NCI-H1436 treated with DMSO at 0.1 percent for 48 hours (cell line): ENCODE measurements around the gene SRGAP3.

Experiments used
- DNase-seq: peaks from one replicate; lab custom pipeline; 2025; lab: John Stamatoyannopoulos, UW

The SRGAP3 gene

GRCh38 chr3:9201266-9201665 is 48.2 kb downstream of the SRGAP3 start:
- no peak for DNase-seq

GRCh38 chr3:9199775-9200174 is 49.7 kb downstream of the SRGAP3 start:
- DNase-seq: no peak

GRCh38 chr3:9198899-9199335 is 50.5 kb downstream of the SRGAP3 start:
- DNase-seq: no peak

DNA sequence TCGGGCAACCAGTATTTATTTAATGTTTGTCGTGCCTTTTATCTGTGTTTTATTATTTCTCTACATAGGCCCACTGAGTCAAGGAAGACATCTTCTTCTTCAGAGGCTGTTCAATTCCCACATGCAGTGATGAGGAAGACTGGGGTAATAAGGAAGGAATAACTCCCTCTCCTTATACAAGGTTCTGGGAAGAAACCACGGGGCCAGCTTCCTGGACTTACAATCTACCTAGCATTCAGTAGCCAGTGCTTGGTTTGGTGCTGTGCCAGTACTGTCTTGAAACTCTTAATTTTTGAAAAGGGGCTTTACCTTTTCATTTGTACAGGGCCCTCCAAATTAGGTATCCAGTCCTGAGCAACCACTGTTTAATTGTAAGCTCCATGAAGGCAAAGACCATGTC is 51.2 kb downstream of the SRGAP3 start:
- no peak for DNase-seq

DNA sequence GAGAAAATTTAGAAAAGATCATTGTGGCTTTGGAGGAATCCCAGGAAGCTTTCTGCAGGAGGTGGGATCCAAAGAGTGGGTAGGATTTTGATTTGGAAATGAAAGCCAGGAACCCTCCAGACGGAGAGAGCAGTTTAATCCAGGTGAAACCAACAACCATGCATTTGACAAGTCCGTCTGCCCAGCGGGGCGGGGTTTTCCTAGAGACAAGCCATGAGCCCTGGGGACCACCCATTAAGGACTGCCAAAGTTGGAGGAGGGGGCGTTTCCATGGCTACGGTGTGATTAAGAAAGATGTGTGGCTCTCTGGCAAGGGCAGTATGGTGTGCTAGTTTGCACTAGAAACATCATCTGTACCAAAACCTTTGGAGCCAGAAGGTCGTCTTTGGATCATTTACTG is 53.4 kb downstream of the SRGAP3 start:
- DNase-seq: no peak

DNA sequence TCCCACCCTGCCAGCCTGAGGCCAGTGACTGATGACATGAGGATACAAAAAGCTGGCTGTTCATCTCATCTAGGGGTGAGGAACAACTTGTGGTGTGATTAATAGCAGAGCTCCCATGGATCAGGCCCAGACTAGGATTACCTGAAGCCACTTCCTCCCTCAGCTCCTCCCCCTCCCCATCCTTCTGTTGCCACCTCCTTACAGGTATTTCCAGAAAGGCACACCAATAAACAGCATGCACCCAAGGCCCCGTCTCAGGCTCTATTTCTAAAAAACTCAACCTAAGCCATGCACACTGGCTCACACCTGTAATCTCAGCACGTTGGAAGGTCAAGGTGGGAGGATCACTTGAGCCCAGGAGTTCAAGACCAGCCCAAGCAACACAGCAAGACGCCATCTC is 54.1 kb downstream of the SRGAP3 start:
- no peak for DNase-seq

GRCh38 chr3:9194509-9195184 is 54.8 kb downstream of the SRGAP3 start:
- DNase-seq: peak; percentile 25

DNA sequence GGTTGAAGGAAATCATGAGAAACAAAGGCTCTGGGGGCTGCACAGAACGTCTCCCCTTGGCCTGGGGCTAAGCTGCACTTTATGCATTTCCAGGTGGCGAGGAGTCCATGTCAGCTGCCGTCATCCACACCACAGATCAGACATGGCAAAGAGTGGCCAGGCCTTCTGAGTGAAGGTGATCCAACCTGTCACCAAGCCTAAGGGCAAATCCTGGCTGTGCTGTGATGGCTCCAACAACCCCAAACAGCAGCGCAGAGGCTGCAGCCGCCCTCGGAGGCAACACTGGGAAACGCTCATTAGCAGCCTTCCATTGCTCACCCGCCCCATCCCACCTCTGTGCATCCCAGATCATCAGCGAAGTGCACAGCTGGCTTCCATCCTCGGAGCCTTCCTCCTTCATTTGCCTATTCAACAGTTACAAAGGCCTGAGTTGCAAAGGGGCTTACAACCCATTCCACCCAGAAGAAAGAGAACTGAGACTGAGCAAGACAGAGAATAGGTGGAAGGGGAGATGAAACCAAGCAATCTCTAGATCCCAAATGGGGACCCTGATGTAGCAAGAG is 55.7 kb downstream of the SRGAP3 start:
- no peak for DNase-seq

GRCh38 chr3:9193211-9193610 is 56.2 kb downstream of the SRGAP3 start:
- DNase-seq: no peak

GRCh38 chr3:9192248-9193025 is 57.0 kb downstream of the SRGAP3 start:
- DNase-seq: no peak

- no peak for DNase-seq
Measured at GRCh38 chr3:9190276-9190675, 59.2 kb downstream of the SRGAP3 start.

- DNase-seq: no peak
Measured at GRCh38 chr3:9188583-9188982, 60.9 kb downstream of the SRGAP3 start.

DNA sequence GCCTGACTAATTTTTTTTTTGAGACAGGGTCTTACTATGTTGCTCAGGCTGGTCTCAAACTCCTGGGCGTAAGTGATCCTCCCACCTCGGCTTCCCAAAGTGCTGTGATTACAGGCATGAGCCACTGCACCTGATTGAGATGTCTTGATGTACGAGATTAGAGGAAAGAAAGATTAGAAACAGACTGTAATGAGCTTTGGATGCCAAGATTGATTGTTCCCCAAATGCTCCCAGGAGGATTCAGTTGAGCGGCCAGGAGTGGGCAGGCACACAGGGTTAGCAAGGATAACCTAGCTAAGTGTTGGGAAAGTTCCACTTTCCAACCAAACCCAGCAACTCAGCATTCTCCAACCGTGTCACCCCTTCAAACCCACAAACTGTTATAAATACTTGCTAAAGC is 63.7 kb downstream of the SRGAP3 start:
- DNase-seq: no peak

- no peak for DNase-seq
Measured at GRCh38 chr3:9185046-9185445, 64.4 kb downstream of the SRGAP3 start.

GRCh38 chr3:9184461-9184835 is 65.0 kb downstream of the SRGAP3 start:
- no peak for DNase-seq

DNA sequence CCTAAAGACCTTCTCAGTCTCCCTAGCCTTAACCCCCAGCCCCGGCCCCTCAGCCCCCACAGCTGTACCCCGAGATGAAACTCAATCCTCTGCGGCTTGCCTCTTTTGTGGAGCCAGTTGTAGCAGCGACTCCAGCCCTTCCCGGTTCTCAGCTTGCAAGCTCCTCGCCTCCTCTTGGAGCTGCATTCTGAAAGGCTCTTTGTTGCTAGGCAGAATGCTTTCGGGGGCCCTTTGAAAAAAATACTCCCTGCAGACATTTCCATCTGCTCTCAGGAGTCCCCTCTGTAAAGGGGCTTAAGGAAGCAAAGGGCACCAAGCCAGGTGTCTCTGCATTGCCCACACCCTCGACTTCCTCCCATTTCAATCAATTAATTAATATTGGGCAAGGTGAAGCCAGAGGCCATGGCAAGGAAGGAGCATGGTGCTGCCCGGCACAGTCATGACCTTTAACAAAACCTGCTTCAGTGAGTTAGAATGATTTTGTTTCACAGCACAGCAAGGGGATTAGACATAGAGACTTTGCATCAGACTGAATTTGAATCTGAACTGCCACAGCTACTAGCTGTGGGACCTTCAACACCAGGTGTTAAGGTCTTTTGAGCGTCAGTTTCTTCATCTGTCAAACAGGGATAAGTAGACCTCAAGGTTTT is 65.5 kb downstream of the SRGAP3 start:
- DNase-seq: no peak

GRCh38 chr3:9183011-9183410 is 66.4 kb downstream of the SRGAP3 start:
- DNase-seq: no peak

- DNase-seq: no peak
Measured at GRCh38 chr3:9180764-9181117, 68.7 kb downstream of the SRGAP3 start.

GRCh38 chr3:9179826-9180763 is 69.4 kb downstream of the SRGAP3 start:
- no peak for DNase-seq

GRCh38 chr3:9178697-9179096 is 70.7 kb downstream of the SRGAP3 start:
- DNase-seq: no peak

GRCh38 chr3:9175421-9175820 is 74.0 kb downstream of the SRGAP3 start:
- DNase-seq: no peak

DNA sequence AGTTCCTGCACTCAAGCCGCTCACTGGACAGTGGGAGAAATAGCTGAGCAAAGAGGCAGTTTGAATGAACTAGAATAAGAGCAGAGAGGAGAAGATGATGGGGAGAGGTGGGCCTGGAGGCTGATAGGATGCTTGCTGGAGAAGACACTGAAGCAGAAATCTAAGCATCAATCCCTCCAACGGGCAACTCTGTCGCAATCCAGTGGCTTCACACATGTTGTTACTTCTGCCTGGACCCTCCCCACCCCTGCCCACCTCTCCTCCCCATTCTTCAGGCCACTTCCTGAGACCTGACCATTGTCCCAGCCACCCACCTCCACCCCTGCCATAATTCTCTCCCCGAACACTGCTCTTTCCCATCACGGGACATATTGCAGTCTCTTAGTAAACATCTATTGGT is 76.0 kb downstream of the SRGAP3 start:
- no peak for DNase-seq
